DND-41 (cell line): ENCODE data around the gene GADD45G.

Source experiments
- ATAC-seq: fragments of 200-7000 bp; cut with Tn5 transposase; 3 replicates; pipeline ENCODE4 v1.9.1; 2021; ENCODE audit warnings: low read depth; ENCODE audit not compliant: insufficient read depth
- DNase-seq: peaks from one replicate; pipeline ENCODE4 v3.0.0-alpha.2; 2020
- H2AFZ ChIP-seq: 2 replicates; pipeline ENCODE4 v1.6.0; 2012; ENCODE audit warnings: low read depth, low read length
- H3K27ac ChIP-seq: 2 replicates; pipeline ENCODE4 v1.5.1; 2012; ENCODE audit warnings: low read length, inconsistent platforms
- H3K27me3 ChIP-seq: fragments of 200-600 bp; sonication (generic); 2 replicates; pipeline ENCODE4 v1.6.0; 2012; ENCODE audit warnings: low read length, mild to moderate bottlenecking, inconsistent platforms; ENCODE audit not compliant: insufficient read depth, poor library complexity
- H3K36me3 ChIP-seq: 2 replicates; pipeline ENCODE4 v1.5.1; 2012; ENCODE audit warnings: low read length, inconsistent platforms; ENCODE audit not compliant: insufficient read depth
- H3K4me1 ChIP-seq: 2 replicates; pipeline ENCODE4 v1.5.1; 2012; ENCODE audit warnings: mild to moderate bottlenecking, low read length; ENCODE audit not compliant: insufficient read depth
- H3K4me2 ChIP-seq: 2 replicates; pipeline ENCODE4 v1.6.0; 2012; ENCODE audit warnings: mild to moderate bottlenecking, moderate library complexity, low read length, inconsistent platforms; ENCODE audit not compliant: insufficient read depth
- H3K4me3 ChIP-seq, 2 experiments: fragments of 200-600 bp in 1 of 2; shearing (Covaris generic) in 1 of 2; 2 replicates each; pipeline ENCODE4 v1.5.1; 2012 to 2016; ENCODE audit warnings: inconsistent platforms in 2 of 2, low read length in 2 of 2, mild to moderate bottlenecking in 2 of 2, low read depth in 1 of 2, moderate library complexity in 1 of 2
- H3K79me2 ChIP-seq: 2 replicates; pipeline ENCODE4 v1.6.0; 2012; ENCODE audit warnings: low read length, inconsistent platforms; ENCODE audit not compliant: insufficient read depth
- H3K9ac ChIP-seq: 2 replicates; pipeline ENCODE4 v1.6.0; 2012; ENCODE audit warnings: low read depth, mild to moderate bottlenecking, inconsistent platforms, low read length, moderate library complexity
- H3K9me3 ChIP-seq: 2 replicates; pipeline ENCODE4 v1.5.1; 2012; ENCODE audit warnings: low read length, moderate library complexity, mild to moderate bottlenecking, inconsistent platforms; ENCODE audit not compliant: insufficient read depth, severe bottlenecking
- H4K20me1 ChIP-seq: 2 replicates; pipeline ENCODE4 v1.6.0; 2012; ENCODE audit warnings: low read length; ENCODE audit not compliant: insufficient read depth
- EZH2 ChIP-seq: IDR thresholded peaks from 3 replicates; pipeline ENCODE4 v1.6.1; 2012; ENCODE audit warnings: borderline replicate concordance, low read depth, mild to moderate bottlenecking, moderate library complexity, low read length, inconsistent platforms; ENCODE audit not compliant: severe bottlenecking
- TF ChIP-seq, protein P1 (sequence below): IDR thresholded peaks from 2 replicates; pipeline ENCODE4 v1.5.1; 2012; ENCODE audit warnings: borderline replicate concordance, low read length, moderate library complexity, mild to moderate bottlenecking; ENCODE audit not compliant: poor library complexity, severe bottlenecking; ENCODE audit errors: extremely low read depth

GADD45G gene

DNA sequence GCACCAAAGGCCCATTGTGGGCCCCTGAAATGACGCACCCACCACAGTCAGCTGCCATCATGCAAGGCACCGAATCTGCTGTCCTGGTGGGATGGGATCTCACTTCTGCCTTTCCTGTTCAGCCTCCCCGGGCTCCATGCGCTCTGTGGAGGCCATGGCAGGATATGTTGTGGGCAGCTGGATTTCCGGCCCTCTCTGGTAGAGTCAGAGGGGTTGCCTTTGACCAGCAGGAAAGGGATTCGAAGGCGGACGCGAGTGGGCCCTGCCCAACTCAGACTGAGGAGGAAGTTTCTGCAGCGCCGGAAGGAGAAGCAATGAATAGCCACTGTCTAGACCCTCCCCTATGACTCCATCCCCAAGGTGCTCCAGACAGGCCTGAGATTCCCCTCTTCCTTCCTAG lies 35.5 kb downstream of the GADD45G start:
- DNase-seq (no peak), ATAC-seq (no peak)
- no peaks in the 10 kb centered on the region for H3K27me3 ChIP-seq
- no peak overlapping the region for H2AFZ ChIP-seq
- no peak overlapping the region for H3K4me3 ChIP-seq
- TF ChIP-seq EZH2 = no peak
- TF ChIP-seq, protein P1, sequence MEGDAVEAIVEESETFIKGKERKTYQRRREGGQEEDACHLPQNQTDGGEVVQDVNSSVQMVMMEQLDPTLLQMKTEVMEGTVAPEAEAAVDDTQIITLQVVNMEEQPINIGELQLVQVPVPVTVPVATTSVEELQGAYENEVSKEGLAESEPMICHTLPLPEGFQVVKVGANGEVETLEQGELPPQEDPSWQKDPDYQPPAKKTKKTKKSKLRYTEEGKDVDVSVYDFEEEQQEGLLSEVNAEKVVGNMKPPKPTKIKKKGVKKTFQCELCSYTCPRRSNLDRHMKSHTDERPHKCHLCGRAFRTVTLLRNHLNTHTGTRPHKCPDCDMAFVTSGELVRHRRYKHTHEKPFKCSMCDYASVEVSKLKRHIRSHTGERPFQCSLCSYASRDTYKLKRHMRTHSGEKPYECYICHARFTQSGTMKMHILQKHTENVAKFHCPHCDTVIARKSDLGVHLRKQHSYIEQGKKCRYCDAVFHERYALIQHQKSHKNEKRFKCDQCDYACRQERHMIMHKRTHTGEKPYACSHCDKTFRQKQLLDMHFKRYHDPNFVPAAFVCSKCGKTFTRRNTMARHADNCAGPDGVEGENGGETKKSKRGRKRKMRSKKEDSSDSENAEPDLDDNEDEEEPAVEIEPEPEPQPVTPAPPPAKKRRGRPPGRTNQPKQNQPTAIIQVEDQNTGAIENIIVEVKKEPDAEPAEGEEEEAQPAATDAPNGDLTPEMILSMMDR = no peak
- H4K20me1 ChIP-seq = no peaks in the 10 kb centered on the region
- H3K4me1 ChIP-seq = no peaks in the 10 kb centered on the region
- no peaks in the 10 kb centered on the region for H3K36me3 ChIP-seq
- H3K9ac ChIP-seq = no peak overlapping the region
- H3K27ac ChIP-seq = no peak overlapping the region
- H3K9me3 ChIP-seq = no peaks in the 10 kb centered on the region
- no peak overlapping the region for H3K4me2 ChIP-seq
- H3K79me2 ChIP-seq = no peaks in the 10 kb centered on the region

DNA sequence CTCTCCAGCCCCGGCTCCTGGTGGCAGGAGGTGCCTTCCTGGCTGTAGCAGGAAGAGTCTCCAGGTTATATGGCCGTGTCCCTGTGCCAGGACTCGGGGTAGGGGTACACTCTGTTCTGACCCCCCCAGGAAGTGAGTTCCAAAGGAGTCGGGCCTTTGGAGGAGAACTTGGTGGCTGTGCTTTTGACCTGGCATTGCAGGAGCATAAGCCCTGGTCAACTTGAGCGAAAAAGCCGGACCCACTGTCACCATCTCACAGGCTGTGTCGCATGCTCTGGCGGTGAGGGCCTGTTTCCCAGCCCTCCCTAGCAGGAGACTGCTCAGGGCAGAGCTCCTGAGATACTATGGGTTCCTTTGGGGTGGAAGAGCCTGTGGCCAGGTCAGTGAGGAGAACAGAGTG lies 36.0 kb downstream of the GADD45G start:
- H4K20me1 ChIP-seq = no peaks in the 10 kb centered on the region
- no peak for DNase-seq
- no peak for ATAC-seq

DNA sequence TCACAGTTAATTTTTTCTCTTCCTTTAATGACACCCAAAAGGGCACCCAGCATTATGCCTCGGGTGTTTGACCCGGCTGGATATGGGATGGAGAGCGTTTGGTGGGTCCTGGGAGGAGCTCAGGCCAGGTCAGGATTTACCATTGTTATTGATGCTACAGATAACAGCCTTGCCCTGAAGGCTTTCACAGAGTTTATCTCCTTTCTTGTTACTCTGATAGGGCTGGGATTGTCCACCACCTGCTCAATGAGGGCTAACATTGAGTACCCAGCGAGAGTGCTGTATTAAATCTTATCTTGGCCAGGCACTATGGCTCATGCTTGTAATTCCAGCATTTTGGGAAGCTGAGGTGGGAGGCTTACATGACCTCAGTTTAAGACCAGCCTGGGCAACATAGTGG lies 37.2 kb downstream of the GADD45G start:
- H3K4me2 ChIP-seq = no peak overlapping the region
- DNase-seq (no peak), ATAC-seq (no peak)
- H3K4me1 ChIP-seq = no peaks in the 10 kb centered on the region
- TF ChIP-seq, protein P1 = no peak
- no peak for TF ChIP-seq EZH2
- no peak overlapping the region for H3K27ac ChIP-seq
- H3K27me3 ChIP-seq = no peaks in the 10 kb centered on the region
- no peaks in the 10 kb centered on the region for H3K9me3 ChIP-seq
- H3K79me2 ChIP-seq = no peaks in the 10 kb centered on the region
- no peak overlapping the region for H3K4me3 ChIP-seq
- H4K20me1 ChIP-seq = no peaks in the 10 kb centered on the region
- H3K36me3 ChIP-seq = no peaks in the 10 kb centered on the region
- no peak overlapping the region for H3K9ac ChIP-seq
- no peak overlapping the region for H2AFZ ChIP-seq

More for the DNA sequence above, 36.0 kb downstream of the GADD45G start:
- H3K9ac ChIP-seq = no peak overlapping the region
- H3K9me3 ChIP-seq = no peaks in the 10 kb centered on the region
- H3K4me1 ChIP-seq = no peaks in the 10 kb centered on the region
- no peaks in the 10 kb centered on the region for H3K79me2 ChIP-seq
- H2AFZ ChIP-seq = no peak overlapping the region
- H3K4me2 ChIP-seq = no peak overlapping the region
- H3K27me3 ChIP-seq = no peaks in the 10 kb centered on the region
- H3K4me3 ChIP-seq = no peak overlapping the region
- H3K36me3 ChIP-seq = no peaks in the 10 kb centered on the region
- TF ChIP-seq, protein P1 = no peak
- no peak for TF ChIP-seq EZH2
- no peak overlapping the region for H3K27ac ChIP-seq

DNA sequence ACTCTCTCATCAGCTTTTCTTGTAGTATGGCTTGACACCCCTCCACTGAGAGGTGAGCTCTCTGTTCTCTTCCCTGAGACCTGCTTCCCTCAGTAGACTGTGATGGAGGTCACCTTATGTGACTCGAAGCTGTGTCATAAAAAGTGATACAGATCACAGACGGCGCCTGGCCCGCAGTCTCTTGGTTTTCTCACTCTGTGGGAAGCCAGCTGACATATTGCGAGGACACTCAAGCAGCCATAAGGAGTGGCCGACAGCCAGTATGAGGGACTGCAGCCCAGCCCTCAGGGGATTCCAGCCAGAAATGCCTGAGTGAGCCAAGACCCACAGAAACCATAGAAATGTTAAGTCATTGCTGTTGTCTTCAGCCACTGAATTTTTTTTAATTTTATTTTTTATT lies 38.0 kb downstream of the GADD45G start:
- H4K20me1 ChIP-seq = no peaks in the 10 kb centered on the region
- no peak overlapping the region for H2AFZ ChIP-seq
- no peak for DNase-seq
- no peak overlapping the region for H3K9ac ChIP-seq
- no peak overlapping the region for H3K4me3 ChIP-seq
- H3K27ac ChIP-seq = no peak overlapping the region
- no peaks in the 10 kb centered on the region for H3K36me3 ChIP-seq
- H3K79me2 ChIP-seq = no peaks in the 10 kb centered on the region
- no peak overlapping the region for H3K4me2 ChIP-seq
- no peaks in the 10 kb centered on the region for H3K9me3 ChIP-seq
- TF ChIP-seq, protein P1 = no peak
- no peak for TF ChIP-seq EZH2
- no peaks in the 10 kb centered on the region for H3K4me1 ChIP-seq
- no peaks in the 10 kb centered on the region for H3K27me3 ChIP-seq
- ATAC-seq = no peak
